HG03039 (cell line): Measurements from ENCODE around the gene MAPRE3.

Source experiments
- ATAC-seq: cut with Tn5 transposase; IDR thresholded peaks from one replicate; pipeline ENCODE4 v1.9.1; 2021; ENCODE audit warnings: mild to moderate bottlenecking, moderate library complexity; ENCODE audit not compliant: unreplicated experiment

MAPRE3 gene

DNA sequence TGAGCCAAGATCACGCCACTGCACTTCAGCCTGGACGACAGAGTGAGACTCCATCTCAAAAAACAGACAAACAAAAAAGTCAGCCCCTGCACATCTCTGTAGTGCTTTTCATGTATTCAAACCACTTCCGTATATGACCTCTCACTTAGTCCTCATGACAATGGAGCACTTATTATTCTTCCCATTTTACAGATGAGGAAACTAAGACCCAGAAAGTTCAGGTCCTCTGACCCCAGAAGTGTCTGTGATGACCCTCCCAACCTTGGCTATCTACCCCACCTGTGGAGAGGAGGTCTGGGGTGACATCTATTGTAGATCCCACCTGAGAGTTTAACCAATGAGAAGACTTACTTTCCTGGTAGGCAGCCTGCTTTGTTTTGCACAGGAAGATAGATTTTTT lies 21.6 kb upstream of the MAPRE3 start:
- no peak for ATAC-seq

DNA sequence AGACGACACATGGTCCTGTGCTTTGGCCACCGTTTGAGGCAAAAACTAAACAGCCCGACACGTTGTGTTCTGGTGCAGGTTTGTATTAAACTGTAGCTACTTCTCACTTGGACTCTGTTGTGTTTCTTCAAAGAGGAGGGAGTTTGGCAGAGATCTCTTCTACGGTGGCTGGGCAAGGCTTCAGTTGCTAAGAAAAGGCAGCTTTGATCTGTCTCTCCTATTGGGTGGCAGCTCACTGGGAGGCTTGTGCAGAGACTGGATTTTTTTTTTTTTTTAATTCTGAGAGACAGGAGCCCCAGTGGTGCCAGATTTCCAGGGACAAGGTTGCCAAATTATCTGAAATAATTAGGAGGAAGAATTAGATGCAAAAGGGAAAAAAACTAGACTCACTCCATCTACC lies 20.2 kb upstream of the MAPRE3 start:
- no peak for ATAC-seq

DNA sequence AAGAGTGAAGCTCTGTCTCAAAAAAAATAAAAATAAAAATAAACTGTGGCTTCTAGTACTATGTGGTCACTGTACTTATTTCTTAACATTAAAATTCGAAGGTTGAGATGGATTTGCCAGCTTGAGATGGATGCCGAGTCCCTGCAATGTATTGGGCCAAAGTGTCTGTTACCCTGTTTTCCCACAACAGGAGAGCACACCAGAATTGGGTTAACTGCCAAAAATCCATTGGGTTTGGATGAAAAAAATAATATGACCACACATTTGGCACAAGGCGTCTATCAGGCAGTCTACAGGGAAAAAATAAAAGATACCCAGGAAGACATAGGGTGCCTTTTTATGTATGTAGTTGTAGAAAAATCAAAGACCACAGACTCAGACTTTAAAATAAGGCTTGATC lies 19.2 kb upstream of the MAPRE3 start:
- ATAC-seq, result no peak

DNA sequence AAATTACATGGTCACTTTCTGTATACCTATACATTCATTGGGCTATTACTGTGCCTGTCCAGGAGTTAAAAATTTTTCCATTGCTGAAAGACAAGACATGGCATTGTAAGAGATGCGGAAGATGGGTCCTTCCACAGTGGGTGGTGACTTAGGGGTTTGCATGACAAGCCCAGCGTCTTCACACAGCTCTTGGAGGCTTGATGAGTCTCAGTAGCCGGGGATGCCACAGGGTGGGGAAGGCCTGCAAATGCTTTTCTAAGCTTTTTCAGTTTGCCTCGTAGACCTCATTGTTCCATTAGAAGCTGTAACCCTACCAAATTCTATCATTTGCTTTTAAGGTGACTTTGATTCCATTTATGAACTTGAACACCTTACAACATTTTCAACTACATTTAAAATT lies 18.1 kb upstream of the MAPRE3 start:
- ATAC-seq, result no peak

DNA sequence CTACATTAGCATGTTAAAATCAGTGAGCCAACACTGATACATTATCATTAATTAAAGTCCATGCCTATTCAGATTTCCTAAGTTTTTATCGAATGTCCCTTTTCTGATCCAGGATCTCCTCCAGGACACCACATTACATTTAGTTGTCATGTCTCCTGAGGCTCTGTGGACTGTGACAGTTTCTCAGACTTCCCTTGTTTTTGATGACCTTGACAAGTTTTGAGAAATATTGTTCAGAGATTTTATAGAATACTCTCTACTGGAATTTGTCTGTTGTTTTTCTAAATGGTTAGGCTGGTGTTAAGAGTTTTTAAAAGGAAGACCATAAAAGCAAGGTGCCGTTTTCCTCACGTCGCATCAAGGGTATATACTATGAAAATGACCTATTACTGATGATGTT lies 16.3 kb upstream of the MAPRE3 start:
- no peak for ATAC-seq

DNA sequence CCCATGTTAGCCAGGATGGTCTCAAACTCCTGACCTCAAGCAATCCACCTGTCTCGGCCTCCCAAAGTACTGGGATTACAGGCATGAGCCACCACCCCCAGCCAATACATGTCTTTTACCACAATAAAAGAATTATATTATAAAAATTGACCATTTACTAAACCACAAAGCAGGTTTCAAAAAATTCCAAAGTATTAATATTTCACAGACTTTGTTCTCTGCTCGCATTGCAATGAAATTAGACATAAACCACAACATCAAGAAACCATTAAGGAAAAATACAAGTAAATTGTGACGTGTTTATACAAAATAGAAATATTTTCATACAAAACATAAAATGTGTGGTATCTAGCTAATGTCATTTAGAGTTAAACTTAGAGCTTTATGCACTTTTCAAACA lies 13.4 kb upstream of the MAPRE3 start:
- no peak for ATAC-seq

DNA sequence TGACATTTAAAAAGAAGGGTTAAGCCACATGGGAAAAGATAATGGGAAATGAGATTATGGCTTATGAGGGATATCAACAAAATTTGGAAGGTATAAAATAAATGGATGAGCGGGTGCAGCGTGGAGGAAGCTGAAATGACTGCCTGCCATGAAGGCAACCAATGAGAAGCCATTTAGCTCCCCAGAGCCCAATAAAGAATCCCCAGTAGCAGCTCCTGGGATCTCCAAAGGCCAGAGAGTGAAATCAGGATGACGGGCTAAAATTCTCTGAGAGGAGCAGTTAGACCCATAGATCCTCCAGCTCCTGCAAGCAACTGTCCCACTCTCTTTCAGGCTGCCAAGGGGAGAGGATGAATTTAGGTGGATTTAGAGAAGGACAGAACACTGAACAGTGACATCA lies 12.9 kb upstream of the MAPRE3 start:
- no peak for ATAC-seq

DNA sequence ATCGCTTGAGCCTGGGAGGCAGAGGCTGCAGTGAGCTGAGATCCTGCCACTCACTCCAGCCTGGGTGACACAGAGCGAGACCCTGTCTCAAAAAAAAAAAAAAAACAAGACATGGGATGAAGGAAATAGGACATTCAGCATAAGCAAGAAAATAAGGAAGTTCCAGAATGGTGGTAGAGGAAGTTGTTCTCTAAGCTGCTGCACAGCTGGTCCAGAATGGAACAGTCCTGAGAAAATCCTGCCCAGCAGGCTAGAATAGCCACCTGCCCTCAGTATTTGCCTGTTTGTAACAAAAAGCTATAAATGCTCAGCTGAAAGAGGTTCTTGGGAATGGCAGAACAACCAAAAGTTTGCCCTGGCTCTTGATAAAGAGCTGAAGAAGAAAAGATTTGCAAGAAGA lies 11.1 kb upstream of the MAPRE3 start:
- ATAC-seq, result no peak

DNA sequence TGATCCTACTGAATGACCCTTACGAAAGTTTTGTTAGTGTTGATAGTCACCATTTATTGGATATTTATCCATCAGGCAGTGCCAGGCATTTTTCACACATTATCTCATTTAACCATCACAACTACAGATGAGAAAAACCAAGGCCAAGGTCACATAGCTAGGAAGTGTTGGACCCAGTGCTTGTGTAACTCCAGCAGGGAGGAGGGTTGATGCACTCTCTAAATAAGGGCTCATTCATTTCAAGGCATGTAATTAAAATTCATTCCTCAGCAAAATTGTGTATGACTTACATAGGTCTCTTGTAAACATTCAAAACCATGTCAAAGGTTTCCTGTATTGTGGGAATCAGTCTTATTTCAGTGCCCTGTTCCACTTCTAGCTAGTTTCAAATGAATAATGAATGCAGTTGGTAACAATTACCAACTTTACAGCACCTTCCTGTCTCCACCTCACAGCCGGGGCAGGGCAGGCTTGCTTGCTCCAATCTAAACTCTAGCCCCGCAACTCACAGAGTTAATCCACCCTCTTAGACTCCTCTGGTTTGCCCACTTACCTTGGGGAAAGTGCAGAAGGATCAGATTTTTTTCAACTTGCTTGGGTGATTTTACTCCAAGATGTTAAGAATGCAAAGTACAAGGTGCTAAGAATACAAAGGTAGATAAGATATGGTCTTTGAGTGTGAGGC lies 5.8 kb upstream of the MAPRE3 start:
- no peak for ATAC-seq

DNA sequence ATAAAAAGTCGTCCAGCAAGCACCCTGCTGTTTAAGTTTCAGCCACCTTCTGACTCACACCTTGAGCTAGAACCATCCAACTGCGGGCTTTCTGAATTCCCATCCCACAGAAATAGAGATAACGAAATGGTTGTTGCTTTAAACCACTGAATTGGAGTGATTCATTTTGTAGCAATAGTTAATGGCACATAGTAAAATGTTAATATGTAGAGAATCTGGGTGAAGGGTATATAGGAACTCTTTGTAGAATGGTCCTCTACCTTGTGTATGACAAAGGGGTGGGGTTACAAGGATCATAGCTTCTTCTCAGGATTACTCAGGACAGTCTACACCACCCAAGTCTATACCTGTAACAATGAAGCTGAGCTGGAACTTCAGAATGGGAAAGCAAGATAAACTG lies 2.4 kb upstream of the MAPRE3 start:
- no peak for ATAC-seq

DNA sequence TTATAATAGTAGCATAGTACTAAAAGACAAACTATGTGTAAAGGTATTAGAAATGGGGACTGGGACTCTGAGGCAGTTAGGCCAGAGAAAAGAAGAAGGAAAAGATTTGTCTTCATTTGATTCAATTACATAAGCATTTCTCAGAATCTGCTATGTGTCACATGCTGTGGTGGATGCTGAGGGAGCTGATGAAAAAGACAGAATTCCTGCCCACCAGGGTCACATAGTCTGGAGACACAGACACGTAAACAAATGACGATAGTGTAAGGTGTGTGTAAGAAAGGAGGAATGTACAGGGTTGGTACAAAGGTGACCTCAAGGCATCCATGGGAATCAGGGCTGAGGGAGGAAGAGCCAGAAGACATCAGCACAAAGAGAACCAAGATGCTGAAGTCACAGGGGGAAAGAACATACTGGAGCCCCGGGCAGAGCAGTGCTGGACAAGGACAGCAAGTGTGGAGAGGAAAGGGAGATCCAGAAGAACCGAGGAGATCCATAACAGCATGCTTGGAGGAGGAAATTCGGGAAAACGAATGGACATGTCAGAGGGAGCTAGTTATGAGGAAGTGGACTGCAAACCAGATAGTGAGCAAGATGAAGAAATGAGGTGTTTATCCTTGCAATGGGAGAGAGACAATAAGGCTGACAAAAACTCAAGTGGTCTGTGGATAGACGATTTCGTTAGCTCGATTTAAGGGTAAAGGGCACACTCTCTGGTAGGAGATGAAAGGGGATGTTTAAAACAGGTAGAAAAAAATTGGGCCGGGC lies 1.2 kb upstream of the MAPRE3 start:
- no peak for ATAC-seq

DNA sequence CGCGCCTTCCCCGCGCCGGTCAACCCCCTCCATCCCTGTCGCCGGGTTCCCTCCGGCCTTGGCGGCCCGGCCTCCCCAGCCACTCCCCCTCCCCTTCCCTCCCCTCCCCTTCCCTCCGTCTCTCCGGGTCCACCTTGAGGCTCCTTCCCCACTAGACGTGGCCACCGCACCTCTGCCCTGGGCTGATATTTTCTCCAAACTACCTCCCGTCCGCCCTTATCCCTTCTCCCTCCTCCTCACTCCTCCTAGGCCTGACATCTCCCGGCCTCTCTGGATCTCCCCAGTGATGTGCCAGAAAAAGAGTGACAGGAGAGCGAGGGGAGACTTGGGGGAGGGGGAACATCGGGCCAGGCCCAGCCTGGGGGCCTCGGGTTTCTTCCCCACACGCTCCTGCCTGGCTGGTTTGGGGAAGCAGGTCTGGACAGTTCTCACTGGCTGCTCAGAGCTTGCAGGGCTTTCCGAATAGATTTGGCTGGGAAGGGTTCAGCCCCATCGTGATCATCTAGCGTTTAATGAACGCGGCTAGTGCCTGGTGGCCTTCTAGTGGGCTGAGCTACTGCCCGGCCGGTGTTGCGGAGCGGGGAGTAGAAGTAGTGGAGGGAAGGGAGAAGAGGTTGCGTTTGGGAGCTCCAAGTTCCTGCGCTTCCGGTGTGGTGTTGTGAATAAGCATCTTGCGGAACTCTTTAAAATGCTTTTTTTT lies 641 bp downstream of the MAPRE3 start:
- ATAC-seq, result peak; percentile 22

DNA sequence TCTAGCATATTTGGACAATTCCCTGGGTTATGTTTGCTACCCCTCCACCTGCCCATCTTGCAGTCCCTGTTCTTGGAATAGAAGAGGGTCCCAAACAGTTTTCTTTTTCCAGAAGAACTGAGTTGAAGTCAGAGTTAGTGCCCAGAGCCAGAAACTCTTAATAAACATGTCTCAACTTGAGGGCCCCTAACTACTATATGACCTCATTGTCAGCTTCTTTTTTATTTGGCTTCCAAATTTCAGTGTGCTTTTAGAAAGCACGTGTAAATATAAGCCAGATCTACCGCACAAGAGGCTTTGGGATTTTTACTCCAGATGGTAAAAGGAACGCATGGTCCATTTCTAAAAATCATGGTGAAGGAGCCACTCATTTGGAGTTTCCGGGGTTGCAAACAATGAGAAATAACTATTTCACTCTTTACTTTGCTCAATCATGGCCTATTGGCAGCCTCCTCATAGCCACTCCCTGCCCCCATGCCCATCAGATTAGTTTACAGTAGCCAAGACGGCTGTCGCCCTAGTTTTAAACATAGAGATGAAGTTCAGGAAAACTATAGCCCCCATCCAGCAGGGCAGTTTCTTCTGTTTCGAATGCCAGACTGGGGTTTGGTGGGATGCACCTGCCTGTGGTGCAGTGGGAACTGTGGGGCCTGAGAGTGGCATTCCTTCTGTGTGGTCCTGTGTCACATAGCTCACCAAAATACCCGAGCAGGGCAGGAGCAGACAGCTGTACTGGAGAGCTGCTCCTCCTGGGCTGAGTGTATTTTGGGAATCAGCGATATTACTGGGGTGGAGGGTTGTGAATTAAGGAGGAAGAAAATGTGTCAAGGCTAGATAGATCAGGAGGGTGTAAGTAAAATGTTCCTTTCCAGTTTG lies 1.7 kb downstream of the MAPRE3 start:
- no peak for ATAC-seq

DNA sequence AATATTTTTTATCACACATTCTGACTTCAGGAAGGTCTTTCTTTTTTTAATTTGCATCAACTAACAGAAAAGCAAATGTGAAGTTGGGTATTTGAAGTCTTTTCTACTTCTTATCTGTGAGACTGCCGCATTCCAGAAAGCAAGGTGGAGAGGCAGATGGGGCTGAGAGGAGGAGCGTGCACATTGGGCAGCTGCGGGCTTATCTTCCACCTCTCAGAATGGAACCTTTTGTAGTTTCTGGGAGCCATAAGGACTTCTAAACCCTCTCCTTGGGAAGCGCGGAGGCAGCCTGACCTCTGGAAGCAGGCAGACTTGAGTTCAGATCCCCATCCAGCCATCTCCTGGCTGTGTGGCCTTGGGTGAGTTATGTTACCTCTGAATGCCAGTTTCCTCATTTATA lies 3.9 kb downstream of the MAPRE3 start:
- no peak for ATAC-seq

DNA sequence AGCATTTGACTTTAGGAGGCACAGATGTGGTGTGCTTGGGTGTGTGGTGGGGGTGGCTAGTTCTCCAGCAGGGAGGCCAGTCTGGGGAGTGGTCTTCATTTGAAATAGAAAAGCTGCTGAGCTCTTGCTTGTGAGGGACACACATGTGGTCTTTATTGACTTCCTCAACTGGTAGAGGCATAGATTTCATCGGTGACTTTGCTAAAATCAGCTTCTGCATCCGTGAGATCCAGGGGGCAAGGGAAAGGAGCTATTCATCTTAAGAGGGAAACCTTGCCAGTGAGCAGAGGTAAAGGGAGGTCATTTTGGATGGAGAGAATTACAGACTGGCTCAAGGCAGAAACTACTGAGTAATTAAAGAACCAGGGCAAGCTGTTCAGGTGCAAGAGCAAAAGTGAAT lies 4.7 kb downstream of the MAPRE3 start:
- ATAC-seq, result no peak

DNA sequence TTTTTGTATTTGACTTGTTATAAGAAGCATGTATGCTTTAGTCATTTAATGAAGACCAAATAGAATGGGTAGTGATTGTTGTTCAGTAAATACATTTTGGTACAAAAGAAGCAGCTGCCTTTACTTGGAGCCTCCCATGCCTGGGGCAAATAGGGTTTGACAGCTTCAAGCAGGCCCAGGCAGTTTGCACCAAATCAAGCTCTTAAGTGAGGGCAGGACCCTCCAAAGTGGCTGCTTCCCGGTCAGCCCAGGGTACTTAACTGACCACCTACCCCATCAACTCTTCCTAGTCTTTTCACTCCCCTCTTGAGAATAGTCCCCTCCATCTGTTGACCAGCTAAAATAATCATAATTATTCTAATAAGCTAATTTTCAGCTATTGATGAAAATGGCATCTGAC lies 5.2 kb downstream of the MAPRE3 start:
- ATAC-seq, result no peak

DNA sequence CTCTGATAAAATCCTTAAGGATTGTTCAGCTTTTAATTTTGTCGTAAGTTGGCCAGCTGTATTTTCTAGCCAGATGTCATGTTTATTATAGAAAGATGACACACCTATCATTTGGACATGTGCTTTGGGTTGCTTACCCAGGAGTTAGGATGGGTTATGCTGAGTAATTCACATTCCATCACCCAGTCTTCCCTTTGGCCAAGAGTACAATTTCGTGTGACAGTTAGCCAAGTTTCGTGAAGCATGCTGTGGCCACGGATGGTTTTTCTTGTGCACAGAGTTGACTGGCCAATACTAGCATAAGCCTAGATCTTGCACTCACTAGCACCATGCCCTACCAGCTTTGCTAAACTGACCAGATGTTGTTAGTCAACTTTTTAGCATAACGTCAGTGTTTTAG lies 5.8 kb downstream of the MAPRE3 start:
- no peak for ATAC-seq

DNA sequence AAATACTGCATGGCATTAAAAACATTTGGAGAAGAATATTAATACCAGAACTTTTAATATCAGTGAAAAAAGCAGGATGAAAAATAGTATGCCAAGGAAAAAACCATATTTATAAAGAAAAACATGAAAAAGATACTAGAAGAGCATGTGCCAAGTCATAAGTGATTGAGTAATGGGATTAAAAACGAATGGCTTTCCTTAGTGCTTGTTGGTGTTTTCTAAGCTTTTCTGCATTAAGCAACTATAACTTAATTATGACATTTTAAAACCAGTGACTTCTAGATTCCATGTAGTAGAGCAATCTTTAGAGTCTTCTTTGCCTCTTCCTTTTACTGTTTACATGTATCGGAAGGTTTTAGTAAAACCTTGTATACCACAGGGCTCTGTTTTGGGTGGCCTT lies 6.6 kb downstream of the MAPRE3 start:
- no peak for ATAC-seq

DNA sequence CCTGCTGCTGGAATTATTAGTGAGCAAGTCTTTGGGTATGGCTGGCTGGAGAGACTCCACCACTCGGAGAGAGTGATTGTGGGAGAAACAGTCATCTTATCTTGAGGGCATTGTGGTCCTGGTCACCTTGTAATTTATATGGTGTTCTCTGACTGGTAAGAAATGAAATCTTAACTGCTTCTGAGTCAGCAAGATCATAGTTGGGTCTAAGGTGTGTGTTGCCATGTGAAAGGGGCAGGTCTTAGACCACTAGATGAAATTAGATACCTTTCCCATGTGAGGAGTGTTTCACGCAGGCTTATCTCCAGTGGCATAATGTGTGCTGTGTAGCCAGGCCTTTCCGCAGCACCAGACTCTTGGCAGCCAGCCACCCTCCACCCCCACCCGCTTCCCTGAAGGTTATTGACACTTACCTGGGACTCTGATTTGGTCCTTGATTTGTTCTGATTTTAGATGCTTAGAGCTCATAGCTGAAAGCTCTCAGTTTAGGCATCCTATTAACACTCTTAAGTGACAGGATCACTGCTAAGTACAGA lies 7.7 kb downstream of the MAPRE3 start:
- no peak for ATAC-seq

DNA sequence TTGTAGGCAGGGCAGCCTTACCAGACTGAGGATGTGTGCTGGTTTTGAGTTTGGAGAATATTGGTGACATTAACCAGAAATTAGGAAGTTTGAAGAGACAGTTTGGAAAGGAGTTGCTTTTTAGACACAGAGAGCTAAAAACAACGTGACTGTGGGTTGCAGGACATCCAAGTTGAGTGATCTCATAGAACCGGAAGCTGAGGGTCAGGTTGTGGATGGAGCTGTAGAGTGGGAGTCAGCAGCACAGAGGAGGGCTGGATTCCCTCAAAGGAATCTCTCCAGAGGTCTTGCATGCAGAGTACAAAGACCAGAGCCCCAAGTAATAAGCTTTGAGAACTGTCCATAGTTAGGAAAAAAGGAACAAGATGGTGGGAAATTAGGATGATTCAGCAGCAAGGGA lies 9.3 kb downstream of the MAPRE3 start:
- ATAC-seq, result no peak

DNA sequence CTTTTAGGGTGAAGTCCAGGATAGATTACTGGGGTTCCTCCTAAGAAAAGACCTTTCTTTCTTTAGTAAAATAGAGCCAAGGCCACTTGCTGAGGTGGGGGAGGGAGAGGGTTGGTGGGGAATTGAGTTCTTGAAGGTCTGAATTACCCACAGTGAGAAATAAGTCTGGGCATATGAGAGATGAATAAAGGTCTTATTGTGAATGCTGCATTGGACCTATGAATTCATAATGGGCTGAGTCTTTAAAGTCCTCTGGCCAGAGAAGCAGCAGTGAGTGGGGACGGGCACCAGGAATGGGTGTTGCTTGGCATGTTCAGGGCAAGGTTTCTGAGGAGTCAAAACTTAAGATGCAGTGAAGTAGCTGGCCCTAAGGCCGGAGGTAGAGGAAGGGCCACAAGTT lies 10.5 kb downstream of the MAPRE3 start:
- ATAC-seq, result no peak
